Measurements from ENCODE around the gene ZFP30.

- TF ChIP-seq, protein P1, sequence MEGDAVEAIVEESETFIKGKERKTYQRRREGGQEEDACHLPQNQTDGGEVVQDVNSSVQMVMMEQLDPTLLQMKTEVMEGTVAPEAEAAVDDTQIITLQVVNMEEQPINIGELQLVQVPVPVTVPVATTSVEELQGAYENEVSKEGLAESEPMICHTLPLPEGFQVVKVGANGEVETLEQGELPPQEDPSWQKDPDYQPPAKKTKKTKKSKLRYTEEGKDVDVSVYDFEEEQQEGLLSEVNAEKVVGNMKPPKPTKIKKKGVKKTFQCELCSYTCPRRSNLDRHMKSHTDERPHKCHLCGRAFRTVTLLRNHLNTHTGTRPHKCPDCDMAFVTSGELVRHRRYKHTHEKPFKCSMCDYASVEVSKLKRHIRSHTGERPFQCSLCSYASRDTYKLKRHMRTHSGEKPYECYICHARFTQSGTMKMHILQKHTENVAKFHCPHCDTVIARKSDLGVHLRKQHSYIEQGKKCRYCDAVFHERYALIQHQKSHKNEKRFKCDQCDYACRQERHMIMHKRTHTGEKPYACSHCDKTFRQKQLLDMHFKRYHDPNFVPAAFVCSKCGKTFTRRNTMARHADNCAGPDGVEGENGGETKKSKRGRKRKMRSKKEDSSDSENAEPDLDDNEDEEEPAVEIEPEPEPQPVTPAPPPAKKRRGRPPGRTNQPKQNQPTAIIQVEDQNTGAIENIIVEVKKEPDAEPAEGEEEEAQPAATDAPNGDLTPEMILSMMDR (IDR thresholded peaks at IDR 0.05): no peak
- TF ChIP-seq POLR2A (IDR thresholded peaks at IDR 0.05): no peak
These were observed 43.0 kb upstream of the ZFP30 start for GRCh38 chr19:37698216-37698615.
